Large intestine (tissue), 3 donors: ENCODE results near the gene RAB8A. TPM values are rescaled to one million over a fixed set of nuclear protein-coding genes. Genes with fewer than 3 reads are reported as not detected.

Source experiments
- DNase-seq, 2 donors: peaks; one replicate each; pipeline versions ENCODE4 v3.0.0 to v3.0.0-alpha.2; 2013
- H3K27ac ChIP-seq: one replicate; pipeline ENCODE4 v1.5.1; 2013; ENCODE audit warnings: low read length
- H3K27me3 ChIP-seq: 2 replicates; pipeline ENCODE4 v1.6.1; 2013; ENCODE audit warnings: low read length; ENCODE audit not compliant: control insufficient read depth, insufficient read depth
- H3K36me3 ChIP-seq: 2 replicates; pipeline ENCODE4 v1.6.1; 2013; ENCODE audit warnings: low read length; ENCODE audit not compliant: control insufficient read depth, insufficient read depth
- H3K4me1 ChIP-seq: one replicate; pipeline ENCODE4 v1.6.1; 2013; ENCODE audit warnings: low read length; ENCODE audit not compliant: control insufficient read depth, insufficient read depth
- H3K4me3 ChIP-seq: one replicate; pipeline ENCODE4 v1.5.1; 2013; ENCODE audit warnings: low read length
- H3K9me3 ChIP-seq: one replicate; pipeline ENCODE4 v1.6.1; 2013; ENCODE audit warnings: mild to moderate bottlenecking, low read depth, low read length, moderate library complexity; ENCODE audit not compliant: control insufficient read depth
- WGBS: methylation state at CpG from one replicate; pipeline ENCODE4 v1.1.5; 2013; ENCODE audit warnings: low lambda C conversion rate; ENCODE audit not compliant: insufficient coverage; 5-methylcytosine and 5-hydroxymethylcytosine counted together
- polyA plus RNA-seq: library from polyadenylated mRNA; unstranded; fragments of 120-200 nt; gene quantifications from one replicate; pipeline ENCODE4 v1.2.1, GENCODE V29; 2013

RAB8A gene
- polyA plus RNA-seq, 1 donor, result 74.1 TPM

DNA sequence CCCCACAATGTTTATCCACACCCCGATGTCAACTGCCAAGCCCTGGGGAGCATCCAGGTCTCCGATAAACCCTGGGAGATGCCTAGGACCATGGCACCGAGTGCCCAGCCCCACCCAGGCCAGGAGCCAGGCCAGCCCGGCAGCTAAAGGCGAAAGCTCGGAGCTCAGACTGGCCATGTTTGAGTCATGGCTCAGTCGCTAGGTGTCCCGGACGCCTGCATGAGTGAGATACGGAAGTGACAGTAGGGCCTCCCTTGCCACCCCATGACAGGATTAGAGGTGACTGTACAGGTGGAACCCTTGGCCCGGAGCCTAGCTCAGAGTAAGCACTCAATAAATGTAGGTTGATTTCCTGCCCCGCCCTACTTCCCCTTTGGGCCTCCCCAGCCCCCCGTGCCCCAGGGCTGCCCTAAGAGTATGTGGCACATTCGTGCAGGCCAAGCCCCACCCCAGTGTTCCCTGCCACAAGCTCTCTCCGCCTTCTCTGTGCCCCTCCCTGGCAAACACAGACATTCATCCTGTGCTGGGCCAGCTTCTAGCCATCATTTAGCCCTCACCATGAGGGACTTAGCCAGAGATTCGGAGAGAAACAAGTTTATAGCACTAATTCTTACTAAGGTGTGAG lies 41.2 kb upstream of the RAB8A start:
- Histone ChIP-seq H3K27ac (peak overlapping the region; percentile 91), H3K4me3 (no peak overlapping the region), H3K36me3 (no peaks in the 10 kb centered on the region), H3K27me3 (no peaks in the 10 kb centered on the region), H3K9me3 (peaks cover 4% of the 10 kb centered on the region), H3K4me1 (peaks cover 23% of the 10 kb centered on the region)
- DNase-seq, result peak; percentile 86 to 96
- no CpG with 5 or more reads among the region's 16 CpGs for WGBS

DNA sequence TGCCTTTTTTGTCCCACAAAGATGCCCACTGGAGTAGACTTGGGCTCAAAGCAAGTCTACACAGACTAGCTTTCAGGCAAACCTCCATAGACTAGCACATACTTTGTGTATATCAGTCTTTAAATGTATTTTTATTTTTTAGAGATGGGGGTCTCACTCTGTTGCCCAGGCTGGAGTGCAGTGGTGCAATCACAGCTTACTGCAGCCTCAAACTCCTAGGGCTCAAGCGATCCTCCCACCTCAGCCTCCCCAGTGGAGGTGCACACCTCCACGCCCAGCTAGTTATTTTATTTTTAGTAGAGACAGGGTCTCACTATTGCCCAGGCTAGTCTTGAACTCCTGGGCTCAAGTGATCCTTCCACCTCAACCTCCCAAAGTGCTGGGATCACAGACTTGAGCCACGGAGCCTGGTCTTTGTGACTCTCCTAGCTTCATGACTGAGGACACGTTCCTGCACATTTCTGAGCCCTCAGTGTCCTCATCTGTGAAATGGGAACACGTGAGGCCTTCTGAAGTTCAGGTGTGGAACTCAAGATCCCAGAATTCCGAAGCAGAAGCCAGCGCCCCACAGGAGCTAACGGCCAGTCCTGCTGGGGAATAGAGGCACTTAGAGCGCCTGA lies 40.5 kb upstream of the RAB8A start:
- no CpG with 5 or more reads among the region's 9 CpGs for WGBS
- Histone ChIP-seq H3K27ac (peak overlapping the region; percentile 91), H3K4me3 (no peak overlapping the region), H3K27me3 (no peaks in the 10 kb centered on the region), H3K36me3 (no peaks in the 10 kb centered on the region), H3K4me1 (peaks cover 27% of the 10 kb centered on the region), H3K9me3 (peaks cover 4% of the 10 kb centered on the region)
- no peak for DNase-seq

DNA sequence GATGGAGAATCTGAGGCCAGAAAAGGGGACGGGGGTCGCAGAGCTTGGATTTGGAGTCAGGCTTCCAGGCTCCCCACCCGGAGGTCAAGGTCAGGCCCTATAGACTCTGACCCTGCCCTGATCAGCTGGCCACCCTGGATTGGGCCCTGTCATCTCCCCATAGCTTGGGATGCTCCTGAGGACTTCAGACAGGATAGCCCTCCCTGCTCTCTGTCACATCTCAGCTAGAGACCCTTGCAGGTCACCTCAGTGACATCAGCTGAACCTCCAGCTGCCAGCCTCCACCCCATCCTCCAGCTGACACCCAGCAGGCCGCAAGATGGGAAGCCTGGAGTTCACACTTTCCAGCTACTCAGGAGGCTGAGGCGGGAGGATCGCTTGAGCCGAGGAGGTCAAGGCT lies 38.2 kb upstream of the RAB8A start:
- no peak overlapping the region for H3K27ac ChIP-seq
- H3K36me3 ChIP-seq, result no peaks in the 10 kb centered on the region

DNA sequence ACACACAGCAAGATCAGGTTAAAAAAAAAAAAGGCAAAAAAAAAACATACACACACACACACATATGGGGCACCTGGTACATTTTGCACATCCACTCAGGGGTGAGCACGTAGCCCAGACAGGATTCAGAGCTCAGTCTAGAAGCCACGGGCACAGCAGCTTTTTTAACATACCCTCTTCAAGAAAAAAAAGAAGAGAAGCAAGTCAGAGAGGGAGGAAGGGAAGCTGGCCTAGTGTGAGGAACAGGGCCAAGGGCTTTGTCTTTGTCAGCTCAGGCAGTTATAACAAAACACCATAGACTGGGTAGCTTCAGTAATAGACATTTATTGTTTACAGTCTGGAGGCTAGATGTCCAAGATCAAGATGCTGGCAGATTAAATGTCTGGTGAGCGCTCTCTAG lies 37.7 kb upstream of the RAB8A start:
- H3K27ac ChIP-seq, result no peak overlapping the region

More for the DNA sequence above, 38.2 kb upstream of the RAB8A start:
- no peak for DNase-seq
- H3K9me3 ChIP-seq, result no peaks in the 10 kb centered on the region
- H3K27me3 ChIP-seq, result no peaks in the 10 kb centered on the region
- no CpG with 5 or more reads among the region's 7 CpGs for WGBS
- no peak overlapping the region for H3K4me3 ChIP-seq
- H3K4me1 ChIP-seq, result peaks cover 36% of the 10 kb centered on the region

DNA sequence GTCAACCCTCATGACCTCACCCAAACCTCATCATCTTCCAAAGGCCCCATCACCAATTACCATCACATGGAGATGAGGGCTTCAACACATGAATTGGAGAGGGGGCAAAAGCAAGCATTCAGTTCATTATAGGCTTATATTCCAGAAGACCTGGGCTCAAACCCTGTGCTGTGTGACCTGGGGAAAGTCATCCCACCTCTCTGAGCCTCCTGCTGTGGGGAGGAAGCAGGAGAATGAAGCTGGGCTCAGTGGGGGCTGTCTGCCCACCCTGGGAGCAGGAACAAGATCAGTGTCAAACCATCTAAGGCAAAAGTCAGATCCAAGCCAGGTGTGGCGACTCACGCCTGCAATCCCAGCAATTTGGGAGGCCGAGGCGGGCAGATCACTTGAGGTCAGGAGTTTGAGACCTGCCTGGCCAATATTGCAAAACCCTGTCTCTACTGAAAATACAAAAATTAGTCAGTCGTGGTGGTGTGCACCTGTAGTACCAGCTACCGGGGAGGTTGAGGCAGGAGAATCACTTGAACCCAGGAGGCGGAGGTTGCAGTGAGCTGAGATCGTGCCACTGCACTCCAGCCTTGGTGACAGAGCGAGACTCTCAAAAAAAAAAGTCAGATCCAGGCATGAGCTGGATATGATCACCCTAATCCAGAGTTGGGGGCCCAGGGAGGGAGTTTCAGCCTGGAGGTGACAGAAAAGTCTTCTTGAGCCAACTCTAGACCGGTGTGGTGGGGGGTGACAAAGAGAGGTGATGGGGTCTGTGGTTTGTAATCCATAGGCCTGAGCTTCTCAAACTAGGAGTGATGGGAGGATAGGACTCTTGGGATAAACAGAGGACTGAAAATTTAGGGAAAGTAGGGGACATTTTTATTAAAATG lies 37.0 kb upstream of the RAB8A start:
- WGBS, result no CpG with 5 or more reads among the region's 10 CpGs
- H3K4me3 ChIP-seq, result no peak overlapping the region
- H3K27me3 ChIP-seq, result no peaks in the 10 kb centered on the region
- H3K27ac ChIP-seq, result peak overlapping the region; percentile 98
- H3K4me1 ChIP-seq, result peaks cover 42% of the 10 kb centered on the region
- DNase-seq, result no peak
- H3K36me3 ChIP-seq, result no peaks in the 10 kb centered on the region
- H3K9me3 ChIP-seq, result no peaks in the 10 kb centered on the region

More for the DNA sequence above, 37.7 kb upstream of the RAB8A start:
- Histone ChIP-seq H3K4me1 (peaks cover 40% of the 10 kb centered on the region), H3K36me3 (no peaks in the 10 kb centered on the region), H3K9me3 (no peaks in the 10 kb centered on the region), H3K27me3 (no peaks in the 10 kb centered on the region), H3K4me3 (no peak overlapping the region)
- no peak for DNase-seq
- no CpG with 5 or more reads among the region's 3 CpGs for WGBS

DNA sequence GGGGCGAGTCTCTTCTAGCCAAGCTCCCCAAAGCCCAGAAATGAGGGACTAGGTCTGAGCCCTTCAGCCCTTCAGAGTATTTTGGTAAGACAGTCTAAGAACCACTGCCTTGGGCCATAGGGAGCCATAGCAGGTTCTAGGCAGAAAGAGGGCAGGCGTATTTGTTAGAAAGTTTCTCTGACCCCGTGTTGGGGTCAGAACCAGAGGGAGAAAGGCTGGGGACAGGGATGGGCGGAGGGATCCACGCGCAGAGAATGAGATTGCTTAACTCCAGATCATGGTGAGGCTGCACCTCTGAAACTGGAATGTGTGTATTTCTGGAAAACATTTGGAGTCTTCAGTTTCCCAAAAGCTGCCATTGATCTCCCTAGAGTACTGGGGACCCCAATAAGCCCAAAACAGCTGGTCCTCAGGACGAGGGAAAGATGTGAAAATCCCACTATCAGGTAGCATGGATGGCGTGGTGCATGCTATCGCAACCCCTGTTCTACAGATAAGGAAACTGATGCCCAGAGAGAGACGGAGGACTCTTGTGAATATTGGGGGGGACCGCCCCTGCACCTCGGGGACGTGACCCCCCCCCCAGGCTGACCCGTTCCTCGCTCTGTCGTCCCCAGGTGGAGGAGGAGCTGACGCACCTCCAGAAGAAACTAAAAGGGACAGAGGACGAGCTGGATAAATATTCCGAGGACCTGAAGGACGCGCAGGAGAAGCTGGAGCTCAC lies 36.1 kb upstream of the RAB8A start:
- Histone ChIP-seq H3K36me3 (peaks cover 3% of the 10 kb centered on the region), H3K27ac (peak overlapping the region; percentile 98), H3K9me3 (no peaks in the 10 kb centered on the region), H3K4me3 (peak overlapping the region; percentile 76), H3K4me1 (peaks cover 35% of the 10 kb centered on the region), H3K27me3 (no peaks in the 10 kb centered on the region)
- peak in 1 of 2 donors; percentile 31 for DNase-seq
- no CpG with 5 or more reads among the region's 21 CpGs for WGBS

DNA sequence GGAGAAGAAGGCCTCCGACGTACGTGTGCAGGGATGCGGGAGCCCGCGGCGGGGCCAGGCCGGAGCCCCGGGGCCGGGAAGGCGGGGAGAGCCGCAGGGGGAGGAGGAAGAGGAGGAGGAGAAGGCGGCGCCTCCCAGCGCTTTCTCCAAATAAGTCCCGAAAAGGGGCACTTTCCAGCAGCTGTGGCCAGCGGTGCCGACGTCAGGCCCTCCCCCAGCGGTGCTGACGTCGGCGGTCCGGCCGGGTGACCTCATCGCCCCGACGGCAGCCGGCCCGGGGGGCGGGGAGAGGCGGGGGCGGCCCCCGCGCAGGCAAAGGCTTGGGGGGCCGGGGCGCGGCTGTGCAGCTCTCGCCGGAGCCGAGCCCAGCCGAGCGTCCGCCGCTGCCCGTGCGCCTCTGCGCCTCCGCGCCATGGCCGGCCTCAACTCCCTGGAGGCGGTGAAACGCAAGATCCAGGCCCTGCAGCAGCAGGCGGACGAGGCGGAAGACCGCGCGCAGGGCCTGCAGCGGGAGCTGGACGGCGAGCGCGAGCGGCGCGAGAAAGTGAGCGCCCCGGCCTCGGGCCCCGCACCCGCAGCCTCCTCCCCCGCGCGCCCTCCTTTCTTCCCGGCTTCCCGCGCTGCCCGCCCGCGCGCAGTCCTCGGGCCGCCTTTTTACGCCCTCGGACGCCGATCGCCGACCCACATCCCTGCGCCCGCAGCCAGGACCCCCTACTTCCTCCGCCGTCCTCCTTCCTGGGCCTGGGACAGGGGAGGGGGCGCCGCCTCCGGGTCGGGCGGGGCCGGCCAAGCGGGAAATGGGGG lies 35.3 kb upstream of the RAB8A start, which contains the start of gene TPM4:
Gene TPM4, plus strand, starts transcription at position 342 of the 804 bp plus-strand sequence. Its CDS starts 71 bp downstream, at position 413.
- peak within 1 kb of the TSS; percentile 76 for H3K4me3 ChIP-seq
- H3K27me3 ChIP-seq, result no peaks in the 10 kb centered on the region
- no CpG with 5 or more reads among the region's 101 CpGs for WGBS
- H3K36me3 ChIP-seq, result peaks cover 11% of the 10 kb centered on the region
- H3K9me3 ChIP-seq, result no peaks in the 10 kb centered on the region
- H3K27ac ChIP-seq, result peak within 1 kb of the TSS; percentile 98
- peaks cover 27% of the 10 kb centered on the region for H3K4me1 ChIP-seq
- peak; percentile 92 to 95 for DNase-seq

DNA sequence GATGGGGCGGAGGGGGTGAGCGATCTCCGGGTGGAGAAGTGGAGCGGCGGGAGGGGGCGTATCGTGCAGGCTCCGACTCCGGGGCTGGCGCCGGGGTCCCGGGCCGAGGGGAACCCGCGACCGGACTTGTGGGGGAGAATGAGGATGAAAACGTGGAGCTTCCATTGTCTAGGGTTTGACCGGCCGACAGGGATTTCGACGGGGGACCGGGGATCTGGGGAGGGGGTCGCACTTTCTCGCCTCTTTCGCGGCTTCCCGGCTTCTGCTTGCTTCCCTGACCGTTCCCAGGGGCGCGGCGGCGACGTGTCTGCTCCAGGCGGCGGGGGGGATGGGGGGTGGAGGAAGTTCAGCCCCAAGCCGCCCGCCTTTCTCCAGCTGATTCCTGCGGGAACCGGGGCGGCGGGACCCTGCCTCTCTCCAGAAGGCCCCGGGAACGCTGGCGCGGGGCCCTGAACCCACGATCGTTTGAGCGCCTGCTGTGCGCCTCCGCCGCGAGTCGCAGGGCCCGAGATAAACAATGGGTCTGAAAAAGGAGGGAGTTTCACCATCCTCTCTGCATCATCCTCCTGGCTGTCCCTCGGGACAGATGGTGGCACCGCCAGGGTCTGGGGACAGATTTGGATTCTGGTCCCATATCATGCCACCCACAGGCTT lies 34.6 kb upstream of the RAB8A start:
- Histone ChIP-seq H3K27me3 (no peaks in the 10 kb centered on the region), H3K9me3 (no peaks in the 10 kb centered on the region), H3K4me1 (peaks cover 23% of the 10 kb centered on the region), H3K27ac (peak overlapping the region; percentile 79), H3K36me3 (peaks cover 17% of the 10 kb centered on the region), H3K4me3 (peak overlapping the region; percentile 76)
- no CpG with 5 or more reads among the region's 56 CpGs for WGBS
- DNase-seq, result peak in 1 of 2 donors; percentile 61
